GM18861 (cell line): ENCODE measurements around the gene UNC50.
"Not testable (repeated sequence)": the region's sequence is repeated elsewhere in the genome, so short reads cannot be mapped to it uniquely, and the experiment has no call there.

Experiments
- ATAC-seq: cut with Tn5 transposase; IDR thresholded peaks from one replicate; pipeline ENCODE4 v1.9.1; 2021; ENCODE audit not compliant: unreplicated experiment

The UNC50 gene

DNA sequence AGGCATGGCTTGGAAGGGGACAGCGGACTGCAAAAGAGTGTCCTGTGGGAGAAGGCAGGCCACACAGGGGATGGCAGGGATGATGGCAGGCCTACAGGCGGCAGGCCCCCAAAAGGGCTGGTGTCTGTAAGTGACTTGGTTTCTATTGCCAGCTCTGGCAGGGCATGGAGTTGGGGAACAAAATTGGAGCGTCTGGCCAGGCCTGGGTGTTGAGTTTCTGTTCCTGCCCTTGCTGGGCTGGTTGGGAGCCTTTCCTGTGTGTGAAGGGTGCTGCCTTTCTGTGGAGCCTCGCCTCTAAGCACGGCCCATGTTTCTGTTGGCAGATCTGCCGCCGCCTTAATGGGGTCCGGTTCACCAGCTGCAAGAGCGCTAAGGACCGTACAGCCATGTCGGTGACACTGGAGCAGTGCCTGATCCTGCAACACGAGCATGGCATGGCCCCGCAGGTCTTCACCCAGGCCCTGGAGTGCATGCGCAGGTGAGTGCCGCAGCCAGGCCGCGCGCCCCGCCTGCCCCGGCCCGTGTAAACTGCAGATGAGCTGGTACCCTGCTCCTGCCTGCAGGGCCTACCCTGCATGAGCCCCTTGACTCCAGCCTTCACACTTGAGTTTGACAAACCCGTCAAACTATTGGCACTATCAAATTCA lies 31.6 kb upstream of the UNC50 start:
- ATAC-seq, result no peak

DNA sequence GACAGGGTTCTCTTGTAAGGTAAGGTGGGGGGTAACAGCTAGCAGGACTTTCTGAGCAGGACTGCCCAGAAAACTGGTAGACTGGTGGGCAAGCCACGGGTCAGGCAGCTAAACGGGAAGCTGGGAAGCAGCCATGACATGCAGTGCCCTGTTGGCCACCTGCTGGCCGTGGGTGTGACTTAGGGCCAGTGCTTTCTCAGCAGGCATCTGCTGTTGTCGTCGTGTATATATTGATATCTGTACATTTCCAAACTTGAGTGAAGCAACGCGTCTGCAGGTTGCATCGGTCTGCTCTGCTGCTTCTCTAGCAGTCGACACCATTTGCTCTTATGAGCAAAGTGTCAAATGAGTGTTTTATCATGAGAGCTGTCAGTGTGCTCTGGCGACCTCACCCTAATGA lies 31.1 kb upstream of the UNC50 start:
- ATAC-seq, result no peak

DNA sequence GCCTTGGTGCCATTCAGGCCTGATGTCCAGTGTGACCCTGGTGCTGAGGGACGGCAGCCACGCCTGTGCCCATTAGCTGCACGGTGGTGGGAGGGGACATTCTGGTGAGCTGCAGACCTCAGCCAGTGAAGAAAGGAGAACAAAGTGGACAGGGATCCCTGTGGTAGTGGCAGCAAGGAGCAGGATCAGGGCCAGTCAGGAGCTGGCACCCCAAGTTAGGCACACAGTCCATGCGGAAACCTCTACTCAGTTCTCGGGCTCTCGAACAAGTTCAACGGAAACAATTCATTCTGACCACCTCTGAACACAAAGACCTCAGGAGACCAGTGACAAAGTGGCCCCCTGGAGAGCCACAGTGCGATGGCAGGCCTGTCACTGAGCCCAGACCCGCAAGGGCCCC lies 30.2 kb upstream of the UNC50 start:
- ATAC-seq, result no peak

DNA sequence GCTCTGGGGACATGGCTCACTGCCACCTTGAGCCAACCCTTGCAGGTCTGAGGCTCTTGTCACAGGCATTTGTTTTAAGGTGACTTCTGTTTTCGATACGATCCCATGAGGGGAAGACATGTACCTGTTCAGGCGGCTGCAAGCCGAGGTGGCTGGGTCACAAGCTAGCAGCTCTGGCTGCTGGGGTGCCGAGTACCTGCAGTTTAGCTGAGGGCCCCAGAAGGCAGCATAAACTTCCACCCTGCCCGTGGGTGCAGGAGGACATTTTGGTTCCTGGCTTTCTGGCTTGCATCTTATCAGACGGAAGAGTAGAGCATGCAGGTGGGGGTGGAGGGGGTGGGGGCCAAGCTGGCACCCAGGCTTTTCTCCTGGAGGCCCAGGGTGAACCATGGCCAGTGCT lies 28.5 kb upstream of the UNC50 start:
- ATAC-seq, result no peak

DNA sequence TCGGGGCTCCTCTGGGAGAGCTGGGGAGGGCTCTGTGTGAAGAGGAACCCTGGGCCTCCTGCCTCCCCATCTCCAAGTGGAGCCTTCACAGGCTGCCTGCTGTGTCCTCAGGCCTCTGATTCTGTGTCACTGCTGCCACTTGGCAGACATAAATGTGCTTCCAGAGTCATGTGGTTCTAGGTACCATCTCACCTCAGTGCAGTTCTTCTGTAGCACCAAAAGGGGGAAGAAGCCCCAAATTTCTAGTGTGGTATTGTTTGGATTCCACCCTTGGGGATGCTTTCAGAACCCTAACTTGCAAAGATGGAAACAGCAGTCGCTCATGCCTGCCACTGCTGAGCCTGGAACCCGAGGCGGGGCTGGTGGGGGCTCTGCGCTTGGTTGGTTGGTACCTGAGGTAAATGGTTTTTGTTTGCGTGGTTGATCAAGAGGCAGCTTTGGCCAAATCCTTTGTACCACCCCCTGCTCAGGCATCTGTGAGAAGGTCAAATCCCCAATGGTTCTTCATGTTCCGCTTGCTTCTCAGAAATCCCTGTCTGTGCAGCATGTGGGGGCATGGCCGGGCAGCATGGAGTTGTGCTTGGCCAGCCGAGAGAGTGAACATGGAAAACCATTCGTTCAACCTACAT lies 27.6 kb upstream of the UNC50 start:
- no peak for ATAC-seq

DNA sequence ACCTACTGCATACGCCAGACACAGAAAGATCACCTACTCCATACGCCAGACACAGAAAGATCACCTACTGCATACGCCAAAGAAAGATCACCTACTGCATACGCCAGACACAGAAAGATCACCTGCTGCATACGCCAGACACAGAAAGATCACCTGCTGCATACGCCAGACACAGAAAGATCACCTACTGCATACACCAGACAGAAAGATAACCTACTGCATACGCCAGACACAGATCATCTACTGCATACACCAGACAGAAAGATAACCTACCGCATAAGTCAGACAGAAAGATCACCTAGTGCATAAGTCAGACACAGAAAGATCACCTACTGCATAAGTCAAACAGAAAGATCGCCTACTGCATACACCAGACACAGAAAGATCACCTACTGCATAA lies 25.9 kb upstream of the UNC50 start:
- no peak for ATAC-seq

DNA sequence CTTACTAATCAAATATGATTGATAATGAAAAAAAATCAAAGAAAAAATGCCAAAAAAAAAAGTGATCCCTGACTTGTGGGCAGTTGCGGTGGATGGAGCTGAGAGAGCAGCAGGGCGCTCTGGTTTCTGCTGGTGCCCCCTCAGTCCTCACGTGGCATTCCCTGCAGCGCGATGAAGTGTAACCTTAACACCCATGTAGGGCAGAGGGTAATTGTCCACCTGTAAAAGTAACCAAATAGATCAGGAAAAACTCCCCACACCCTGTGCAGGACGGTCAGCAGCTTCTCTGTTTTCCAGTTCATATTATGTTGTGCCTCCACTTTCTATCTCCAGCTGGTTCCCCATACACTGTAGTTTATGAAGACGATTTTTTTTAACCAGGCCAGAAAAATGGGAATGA lies 25.1 kb upstream of the UNC50 start:
- no peak for ATAC-seq

DNA sequence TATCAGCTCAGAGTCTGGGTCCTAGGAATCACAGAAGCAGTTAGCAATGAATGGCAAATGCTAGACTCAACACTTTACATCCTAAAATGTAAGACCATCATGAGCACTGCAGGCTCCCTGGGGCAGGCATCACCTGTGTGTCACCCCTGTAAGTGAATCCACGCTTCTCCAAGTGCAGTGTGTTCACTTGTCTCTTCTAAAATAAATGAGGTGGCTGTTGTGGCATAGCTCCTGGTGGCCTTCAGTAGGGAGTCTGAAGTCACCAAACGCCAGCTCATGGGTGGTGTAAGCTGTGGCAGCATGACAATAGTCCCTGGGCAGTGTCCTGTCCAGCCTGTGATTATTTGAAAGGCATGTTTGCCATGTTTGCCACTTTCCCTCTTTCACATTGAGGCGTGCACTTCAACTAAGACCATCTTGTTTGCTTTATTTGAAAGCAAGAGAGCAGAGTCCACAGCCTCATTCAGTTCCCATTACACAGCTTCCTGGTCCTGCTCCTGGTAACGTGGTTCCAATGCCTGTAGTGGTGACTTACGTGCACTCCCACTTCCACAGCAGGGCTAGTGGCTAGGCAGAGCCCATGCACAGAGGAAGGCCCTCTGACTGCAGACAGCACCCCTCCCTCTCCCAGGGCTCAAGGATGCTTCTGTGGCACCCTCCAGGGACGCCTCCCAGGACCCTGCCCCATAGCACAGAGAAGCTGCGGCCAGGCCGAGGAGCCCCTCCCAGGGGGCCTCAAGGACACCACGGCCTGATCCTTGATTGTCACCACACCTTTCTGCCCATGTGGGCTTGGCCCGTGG lies 24.4 kb upstream of the UNC50 start:
- no peak for ATAC-seq

DNA sequence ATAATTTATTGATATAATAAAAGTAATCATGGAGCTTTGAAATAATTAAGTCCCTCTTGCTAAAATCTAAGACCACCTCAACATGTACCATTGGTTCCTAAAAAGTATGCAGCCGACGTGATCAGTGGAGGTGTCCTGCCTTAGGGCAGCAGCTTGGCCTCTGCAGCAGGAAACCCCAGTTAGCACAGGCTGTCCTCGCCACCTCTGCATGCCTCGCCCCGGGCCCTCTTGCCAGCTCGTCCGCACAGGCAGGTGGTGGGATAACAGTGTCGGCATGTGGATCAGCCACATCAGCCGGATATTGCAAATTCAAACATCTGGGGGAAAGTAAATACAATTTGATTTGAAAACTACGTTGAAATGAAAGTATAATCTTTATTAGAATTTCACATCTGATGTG lies 23.0 kb upstream of the UNC50 start:
- ATAC-seq, result no peak

DNA sequence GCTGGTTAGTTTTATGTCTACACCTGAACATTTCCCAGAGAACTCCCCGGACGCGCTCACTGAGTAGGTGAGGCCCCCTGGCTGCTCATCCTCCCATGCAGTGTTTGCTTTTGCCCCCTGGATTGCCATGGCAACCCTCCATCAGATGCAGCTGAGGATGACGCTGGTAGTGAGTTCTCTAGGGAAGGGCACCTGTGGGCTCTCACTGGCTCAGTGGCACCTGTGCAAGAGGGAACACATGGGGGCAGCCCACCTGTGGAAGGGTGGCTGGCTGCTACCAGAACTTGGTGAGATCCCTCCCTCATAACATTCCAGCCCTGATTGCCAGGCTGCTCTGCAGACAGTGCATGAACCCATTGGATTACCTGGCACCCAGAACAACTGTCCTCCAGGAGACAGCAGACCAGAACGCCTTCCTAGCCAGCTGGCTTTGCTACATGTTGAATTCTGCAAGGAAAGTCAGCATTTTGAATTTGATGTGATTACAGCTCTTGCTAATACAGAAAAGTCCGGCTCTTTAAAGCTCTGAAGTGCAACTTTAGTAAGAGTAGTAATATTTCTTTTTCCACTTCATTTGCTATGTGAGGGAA lies 21.7 kb upstream of the UNC50 start:
- no peak for ATAC-seq

DNA sequence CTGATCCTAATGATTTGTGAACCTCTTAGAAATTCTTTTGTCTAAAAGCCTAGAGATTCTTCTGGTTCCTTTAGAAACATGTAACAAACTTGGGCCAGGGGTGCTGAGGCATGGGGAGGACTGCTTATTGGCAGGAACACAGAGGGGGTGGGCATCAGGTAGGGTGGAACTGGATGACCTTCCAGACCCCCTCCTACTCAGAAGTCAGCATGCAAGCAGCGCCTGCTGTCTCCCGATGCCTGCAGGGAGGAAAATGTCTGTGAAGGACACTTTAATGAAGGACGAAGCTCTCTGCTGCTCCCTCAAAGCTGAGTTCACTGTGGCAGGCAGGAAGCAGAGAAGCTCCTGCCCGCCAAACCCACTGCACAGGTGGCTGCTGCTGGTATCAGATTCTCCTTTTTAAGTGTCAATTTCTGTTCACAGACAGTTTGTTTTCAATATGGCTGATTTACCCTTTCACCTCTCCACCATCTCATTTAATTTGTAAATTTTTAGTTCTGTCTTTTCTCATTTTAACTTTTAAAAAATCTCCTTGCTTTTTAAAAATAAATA lies 19.4 kb upstream of the UNC50 start:
- ATAC-seq, result no peak

DNA sequence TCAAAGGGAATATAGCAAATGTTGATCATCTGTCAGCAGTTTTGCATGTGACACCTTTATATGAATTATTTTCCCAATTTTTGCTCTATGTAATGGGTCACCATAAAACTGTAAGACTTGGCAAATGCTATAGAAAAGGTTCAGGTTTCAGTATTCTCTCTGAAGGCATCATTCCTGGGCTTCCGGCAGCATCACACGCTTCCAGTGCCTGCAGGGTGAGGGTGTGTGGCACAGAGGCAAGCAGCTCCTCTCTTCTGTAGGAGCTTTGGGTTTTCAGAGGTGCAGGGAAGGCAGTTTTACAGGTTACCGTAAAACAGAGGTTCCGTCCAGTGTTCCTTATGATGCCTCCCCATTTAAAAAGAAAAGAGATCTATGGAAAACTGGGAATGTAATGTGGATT lies 18.9 kb upstream of the UNC50 start:
- ATAC-seq, result no peak

DNA sequence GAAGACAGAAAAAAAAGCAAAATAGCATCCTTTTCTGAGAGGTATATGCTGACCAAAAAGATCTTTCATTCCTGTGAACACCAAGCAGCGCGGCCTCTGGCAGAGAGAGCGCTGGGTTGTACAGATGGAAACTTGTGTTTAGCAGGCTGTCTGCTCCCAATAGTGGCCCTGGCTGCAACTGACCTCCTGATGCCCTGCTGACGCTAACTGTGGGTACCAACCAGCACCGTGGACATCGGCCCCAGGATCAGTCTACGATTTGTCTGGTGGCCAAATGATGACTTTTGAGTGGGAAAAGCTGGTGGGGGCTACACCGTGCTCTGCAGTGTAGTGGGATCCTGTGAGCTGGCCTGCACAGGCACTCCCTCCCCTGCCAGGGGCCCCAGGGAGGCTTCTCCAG lies 15.8 kb upstream of the UNC50 start:
- no peak for ATAC-seq

DNA sequence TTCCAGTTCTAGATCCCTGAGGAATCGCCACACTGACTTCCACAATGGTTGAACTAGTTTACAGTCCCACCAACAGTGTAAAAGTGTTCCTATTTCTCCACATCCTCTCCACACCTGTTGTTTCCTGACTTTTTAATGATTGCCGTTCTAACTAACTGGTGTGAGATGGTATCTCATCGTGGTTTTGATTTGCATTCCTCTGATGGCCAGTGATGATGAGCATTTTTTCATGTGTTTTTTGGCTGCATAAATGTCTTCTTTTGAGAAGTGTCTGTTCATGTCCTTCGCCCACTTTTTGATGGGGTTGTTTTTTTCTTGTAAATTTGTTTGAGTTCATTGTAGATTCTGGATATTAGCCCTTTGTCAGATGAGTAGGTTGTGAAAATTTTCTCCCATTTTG lies 13.7 kb upstream of the UNC50 start:
- not testable (repeated sequence) for ATAC-seq

DNA sequence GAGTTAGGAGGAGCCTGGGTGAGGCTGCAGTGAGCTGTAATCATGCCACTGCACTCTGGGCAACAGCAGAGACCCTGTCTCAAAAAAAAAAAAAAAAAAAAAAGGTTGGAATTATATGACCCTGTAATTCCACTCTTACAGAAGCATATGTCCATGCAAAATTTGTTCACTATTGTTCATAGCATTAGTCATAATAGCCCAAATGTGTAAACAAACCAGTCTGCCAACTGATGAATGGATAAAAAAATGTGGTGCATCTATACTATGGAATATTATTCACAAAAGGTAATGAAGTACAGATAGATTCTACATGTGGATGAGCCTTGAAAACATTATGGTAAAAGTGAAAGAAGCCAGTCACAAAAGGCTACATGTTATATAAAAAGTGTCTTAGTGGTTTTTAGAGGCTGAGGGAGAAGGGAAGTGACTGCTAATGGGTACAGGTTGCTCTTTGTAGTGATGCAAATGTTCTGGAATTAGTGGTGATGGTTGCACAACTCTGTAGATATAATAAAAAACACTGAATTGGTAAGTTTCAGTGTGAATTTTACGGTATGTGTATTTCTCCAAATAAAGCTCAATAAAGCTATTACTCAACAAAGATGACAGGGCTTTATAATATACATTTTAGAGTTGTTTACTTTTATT lies 9.5 kb upstream of the UNC50 start:
- no peak for ATAC-seq

DNA sequence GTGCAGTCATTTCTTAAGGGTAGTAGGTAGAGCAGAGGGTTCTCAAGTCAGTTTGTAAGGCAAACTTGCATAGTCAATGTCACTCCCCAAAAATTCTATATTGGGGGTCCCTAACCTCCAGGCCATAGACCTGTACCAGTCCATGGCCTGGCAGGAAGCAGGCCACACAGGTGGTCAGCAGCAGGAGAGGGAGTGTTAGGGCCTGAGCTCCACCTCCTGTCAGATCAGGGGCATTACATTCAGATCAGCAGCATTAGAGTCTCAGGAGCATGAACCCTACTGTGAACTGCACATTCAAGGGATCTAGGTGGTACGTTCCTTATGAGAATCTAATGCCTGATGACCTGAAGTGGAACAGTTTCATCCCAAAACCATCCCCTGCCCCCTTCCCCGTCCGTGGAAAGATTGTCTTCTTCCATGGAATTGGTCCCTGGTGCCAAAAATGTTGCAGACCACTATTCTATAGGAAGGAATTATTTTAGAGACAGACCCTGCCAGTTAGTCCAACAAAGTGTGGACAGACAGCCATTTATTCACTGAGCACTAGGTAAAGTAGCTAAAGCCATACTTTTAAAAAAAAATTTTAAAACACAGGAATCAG lies 6.8 kb upstream of the UNC50 start:
- ATAC-seq, result peak; percentile 63

DNA sequence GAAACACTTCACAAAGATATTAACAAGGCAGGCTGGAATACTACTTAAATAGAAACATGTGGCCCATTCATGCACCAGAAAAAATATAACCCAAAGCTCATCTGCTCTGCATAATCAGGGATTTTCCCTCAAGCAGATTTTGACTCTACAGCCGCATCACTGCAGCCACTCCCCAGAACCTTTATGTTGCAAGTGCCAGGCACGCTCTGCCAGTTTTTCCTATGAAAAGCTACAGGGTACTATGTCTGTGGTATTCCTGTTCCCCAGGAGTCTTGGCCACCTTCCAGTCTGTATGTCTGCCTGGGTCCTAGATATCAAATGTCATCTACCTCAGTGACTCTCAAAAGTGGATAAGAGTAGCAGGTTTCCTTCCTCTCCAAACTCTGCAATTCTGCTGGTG lies 3.8 kb upstream of the UNC50 start:
- ATAC-seq, result no peak

DNA sequence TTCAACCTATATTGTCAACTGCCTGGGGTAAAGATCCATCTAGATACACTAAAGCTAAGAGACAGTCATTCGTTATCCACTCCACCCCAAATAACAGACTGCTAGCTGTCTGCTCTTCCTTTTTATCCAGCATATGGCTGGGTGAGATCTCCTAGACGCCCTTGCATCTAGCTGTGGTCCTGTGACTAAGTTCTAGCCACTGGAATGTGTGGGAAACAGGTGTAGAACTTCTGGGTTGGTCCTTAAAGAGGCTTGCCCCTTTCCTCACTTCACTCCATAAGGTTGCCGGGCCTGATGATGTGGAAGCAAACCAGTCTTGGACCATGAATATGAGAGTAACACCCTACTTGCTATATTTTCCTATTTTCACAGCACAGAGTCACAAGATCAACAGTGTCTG lies 3.3 kb upstream of the UNC50 start:
- no peak for ATAC-seq

DNA sequence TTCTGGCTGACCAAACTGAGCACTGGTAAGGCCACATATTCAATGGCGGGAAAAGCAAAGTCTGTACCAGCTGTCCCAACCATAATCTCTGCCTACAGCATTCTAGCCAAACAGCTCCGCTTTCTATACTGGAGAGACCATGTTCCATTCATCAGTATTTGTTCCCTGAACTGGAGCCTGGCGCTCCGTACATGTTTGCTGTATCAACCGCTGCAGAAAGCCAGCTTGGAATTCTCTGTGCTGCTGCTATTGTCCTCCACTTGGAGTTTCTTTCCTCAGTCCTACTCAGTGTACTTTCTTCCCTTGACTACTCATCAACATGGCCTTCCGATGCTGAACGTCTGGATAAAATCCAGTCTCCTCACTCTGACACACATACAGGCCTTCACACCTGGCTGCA lies 2.0 kb upstream of the UNC50 start:
- ATAC-seq, result no peak

DNA sequence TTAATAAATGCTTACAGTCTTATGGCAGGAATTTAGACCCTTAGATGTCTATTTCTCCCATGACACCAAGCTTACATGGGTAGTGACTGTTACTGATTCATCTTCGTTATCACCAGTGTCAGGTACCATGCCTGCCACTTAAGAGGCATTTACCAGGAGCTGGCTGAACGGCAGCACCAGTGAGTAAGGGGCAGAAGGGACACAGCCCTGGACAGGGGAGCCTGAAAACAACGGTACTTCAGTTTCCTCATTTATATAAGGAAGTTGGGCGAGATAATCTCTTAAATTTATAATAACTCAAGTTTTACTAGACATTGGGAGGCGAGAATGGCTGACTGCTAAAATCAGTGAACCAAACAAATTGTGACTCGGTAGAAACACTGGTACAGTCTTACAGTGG lies 1.3 kb upstream of the UNC50 start:
- ATAC-seq, result no peak

DNA sequence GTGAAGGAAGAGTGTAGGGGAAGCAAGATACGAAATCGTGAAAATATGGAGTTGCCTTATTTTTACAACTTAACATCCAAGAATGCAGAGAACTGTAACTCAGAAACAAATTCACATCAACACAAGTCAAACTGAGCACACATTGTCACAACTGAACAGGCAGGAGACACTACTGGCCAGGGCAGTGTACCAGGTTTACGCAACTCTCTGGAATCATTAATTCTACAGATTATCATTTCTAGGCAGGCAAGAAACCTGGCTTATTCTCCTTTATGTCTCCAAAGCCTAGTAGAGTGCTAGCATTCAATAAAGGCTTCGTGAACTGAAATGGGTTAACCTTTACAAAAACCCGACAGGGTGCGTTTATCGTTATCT lies 661 bp upstream of the UNC50 start:
- ATAC-seq, result no peak
